GM12872 (cell line): ENCODE measurements around the gene S1PR5.

ENCODE experiments used
- CTCF ChIP-seq: IDR thresholded peaks from 3 replicates; pipeline ENCODE4 v1.5.1; 2011; ENCODE audit warnings: low read depth, mild to moderate bottlenecking, low read length, moderate library complexity; ENCODE audit not compliant: insufficient read depth

Gene S1PR5

GRCh38 chr19:10517361-10517759, at the start of gene S1PR5:
Gene S1PR5, minus strand, starts transcription at chr19:10517447. Its CDS starts 2,436 bp downstream, at chr19:10515011.
- TF ChIP-seq CTCF = no peak

GRCh38 chr19:10566658-10567410, 49.6 kb upstream of the S1PR5 start:
- TF ChIP-seq CTCF = no peak

- TF ChIP-seq CTCF = no peak
Measured at GRCh38 chr19:10566408-10566657, 49.1 kb upstream of the S1PR5 start.

- TF ChIP-seq CTCF = peak; percentile 54; the same call in 2 of the 3 replicates
Measured at GRCh38 chr19:10565567-10566407, 48.5 kb upstream of the S1PR5 start, which contains the start of gene KRI1. Gene KRI1, minus strand, starts transcription at chr19:10566010. Its CDS starts 11 bp downstream, at chr19:10565999.

- peak; percentile 53 for TF ChIP-seq CTCF
Measured at GRCh38 chr19:10565028-10565566, 47.9 kb upstream of the S1PR5 start.

- TF ChIP-seq CTCF = no peak
Measured at GRCh38 chr19:10562609-10563008, 45.4 kb upstream of the S1PR5 start.

- no peak for TF ChIP-seq CTCF
Measured at GRCh38 chr19:10560154-10560553, 42.9 kb upstream of the S1PR5 start.
